Esophagus muscularis mucosa (tissue), 3 donors: ENCODE data around the gene NOS3.

ENCODE experiments used
- POLR2A ChIP-seq: fragments of 450-650 bp; IDR thresholded peaks from one replicate; pipeline ENCODE4 v1.6.1; 2017; ENCODE audit warnings: antibody characterized with exemption, moderate library complexity, mild to moderate bottlenecking, low read depth
- POLR2AphosphoS5 ChIP-seq, 2 donors: sonication (generic); formaldehyde crosslinking; IDR thresholded peaks; one replicate each; pipeline ENCODE4 v1.6.1; 2017; ENCODE audit warnings: antibody characterized with exemption in 2 of 2
- TF ChIP-seq, protein P1 (sequence below), 3 experiments: fragments of 200-600 bp in 2 of 3; fragments of 450-650 bp in 1 of 3; sonication (generic) in 2 of 3; IDR thresholded peaks; one replicate each; pipeline ENCODE4 v1.5.1; 2017 to 2019; ENCODE audit warnings: antibody characterized with exemption in 3 of 3, mild to moderate bottlenecking in 2 of 3, moderate library complexity in 1 of 3

GRCh38 chr7:150944066-150945042, 46.5 kb upstream of the NOS3 start:
- TF ChIP-seq, protein P1, sequence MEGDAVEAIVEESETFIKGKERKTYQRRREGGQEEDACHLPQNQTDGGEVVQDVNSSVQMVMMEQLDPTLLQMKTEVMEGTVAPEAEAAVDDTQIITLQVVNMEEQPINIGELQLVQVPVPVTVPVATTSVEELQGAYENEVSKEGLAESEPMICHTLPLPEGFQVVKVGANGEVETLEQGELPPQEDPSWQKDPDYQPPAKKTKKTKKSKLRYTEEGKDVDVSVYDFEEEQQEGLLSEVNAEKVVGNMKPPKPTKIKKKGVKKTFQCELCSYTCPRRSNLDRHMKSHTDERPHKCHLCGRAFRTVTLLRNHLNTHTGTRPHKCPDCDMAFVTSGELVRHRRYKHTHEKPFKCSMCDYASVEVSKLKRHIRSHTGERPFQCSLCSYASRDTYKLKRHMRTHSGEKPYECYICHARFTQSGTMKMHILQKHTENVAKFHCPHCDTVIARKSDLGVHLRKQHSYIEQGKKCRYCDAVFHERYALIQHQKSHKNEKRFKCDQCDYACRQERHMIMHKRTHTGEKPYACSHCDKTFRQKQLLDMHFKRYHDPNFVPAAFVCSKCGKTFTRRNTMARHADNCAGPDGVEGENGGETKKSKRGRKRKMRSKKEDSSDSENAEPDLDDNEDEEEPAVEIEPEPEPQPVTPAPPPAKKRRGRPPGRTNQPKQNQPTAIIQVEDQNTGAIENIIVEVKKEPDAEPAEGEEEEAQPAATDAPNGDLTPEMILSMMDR (IDR thresholded peaks at IDR 0.05) = no peak
- no peak for TF ChIP-seq POLR2A
- TF ChIP-seq POLR2AphosphoS5 (IDR thresholded peaks at IDR 0.05) = no peak
